Left lung (tissue), 10 donors: ENCODE data around the gene NFIC. TPM values are rescaled to one million over a fixed set of nuclear protein-coding genes. Genes with fewer than 3 reads are reported as not detected.

Experiments used
- ATAC-seq: fragments of 200-7000 bp; cut with Tn5 transposase; one replicate; pipeline ENCODE4 v1.9.1; 2020; ENCODE audit warnings: moderate library complexity
- DNase-seq, 4 donors: peaks; one replicate each; pipeline ENCODE4 v3.0.0-alpha.2; 2013 to 2020
- H3K27ac ChIP-seq, 2 donors: fragments of 200-600 bp; sonication (generic) in 1 of 2; one replicate each; pipeline versions ENCODE4 v1.5.0 to v1.8.0; 2020 to 2021
- H3K27me3 ChIP-seq, 2 donors: fragments of 200-600 bp; sonication (generic) in 1 of 2; one replicate each; pipeline versions ENCODE4 v1.5.0 to v1.8.0; 2020 to 2021
- H3K36me3 ChIP-seq, 2 donors: fragments of 200-600 bp; sonication (generic) in 1 of 2; one replicate each; pipeline versions ENCODE4 v1.5.0 to v1.8.0; 2020 to 2021
- H3K4me1 ChIP-seq, 2 donors: fragments of 200-600 bp; one replicate each; pipeline ENCODE4 v1.8.0; 2021
- H3K4me3 ChIP-seq, 2 donors: fragments of 200-600 bp; sonication (generic) in 1 of 2; one replicate each; pipeline versions ENCODE4 v1.5.0 to v1.8.0; 2020 to 2021; ENCODE audit warnings: mild to moderate bottlenecking in 1 of 2
- H3K9me3 ChIP-seq, 2 donors: fragments of 200-600 bp; sonication (generic) in 1 of 2; one replicate each; pipeline versions ENCODE4 v1.5.0 to v1.8.0; 2020 to 2021
- intact Hi-C, 2 donors: fragments of 100-400 bp; cut with DNase I; formaldehyde crosslinking; loops; one replicate each; pipeline versions ENCODE4 v1.11.2 to v1.14.2; 2022
- polyA plus RNA-seq, 6 donors: library from polyadenylated mRNA; unstranded; fragments of 120-200 nt; gene quantifications; one replicate each; pipeline ENCODE4 v1.2.1, GENCODE V29; 2013; ENCODE audit not compliant: insufficient read length in 6 of 6
- total RNA-seq, 2 donors: library from RNA; stranded (reverse); fragmentation: NEBNext Ultra II Directional; extraction: Animal tissue kit (Norgen Biotek cat#: 25700); gene quantifications; one replicate each; pipeline ENCODE4 v1.2.1, GENCODE V29; 2021
- TF ChIP-seq, protein P1 (sequence below), 2 donors: fragments of 200-600 bp; sonication (generic) in 1 of 2; IDR thresholded peaks; one replicate each; pipeline versions ENCODE4 v1.5.0 to v1.8.0; 2021; ENCODE audit warnings: antibody characterized with exemption in 2 of 2
- donor health status: DM: no; HTN: yes; CAD: no.
- donor health status: DM: no; HTN: no; CAD: no.

NFIC gene
- total and polyA plus RNA-seq, 8 donors, result 37.2 to 163 (median 55.7) TPM

DNA sequence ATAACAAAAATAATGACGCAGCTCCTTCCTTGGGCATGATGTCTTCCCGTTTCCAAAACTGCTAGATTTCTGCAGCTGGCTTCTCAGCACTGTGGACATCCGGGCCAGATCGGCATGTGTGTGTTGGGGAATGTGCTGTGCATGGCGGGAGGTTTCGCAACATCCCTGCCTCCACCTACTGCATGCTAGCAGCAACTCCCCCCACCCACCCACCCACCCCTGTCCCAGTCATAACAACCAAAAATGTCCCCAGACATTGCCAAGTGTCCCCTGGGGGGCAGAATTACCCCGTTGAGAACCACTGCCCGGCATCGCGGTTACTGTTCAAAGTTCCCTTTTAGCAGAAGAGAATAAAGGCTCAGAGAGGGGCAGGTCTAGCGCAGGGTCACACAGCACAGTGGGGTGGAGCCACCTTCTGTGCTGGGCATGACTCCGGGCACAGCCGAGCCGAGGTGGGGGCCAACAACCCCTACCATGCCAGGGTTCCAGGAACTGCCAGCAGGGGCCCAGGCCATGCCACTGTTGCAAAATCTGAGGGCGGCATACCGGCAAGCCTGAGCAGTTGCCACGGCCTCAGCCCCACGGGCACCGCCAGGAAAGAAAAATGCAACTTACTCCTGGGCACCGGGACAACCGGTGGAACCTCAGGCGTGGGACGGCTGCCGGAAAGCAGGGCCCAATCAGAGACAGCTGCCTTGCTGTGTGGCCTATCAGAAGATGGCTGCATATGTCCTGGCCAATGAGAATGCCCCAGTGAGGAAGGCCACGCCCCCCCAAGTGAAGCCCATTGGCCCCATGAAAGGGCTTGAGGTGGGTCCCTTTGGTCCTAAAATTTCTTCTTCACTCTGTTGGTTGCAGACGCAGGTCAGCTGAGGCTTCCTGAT lies 22.5 kb upstream of the NFIC start:
- peaks cover 16 to 41% of the 10 kb centered on the region in 2 donors for H3K4me1 ChIP-seq
- no peaks in the 10 kb centered on the region for H3K36me3 ChIP-seq
- DNase-seq (peak; percentile 79 to 93 (median 86)), ATAC-seq (peak; percentile 94)
- H3K9me3 ChIP-seq, result no peaks in the 10 kb centered on the region
- intact Hi-C loops, result loop anchor here in 1 of 2 donors (10.0 kb wide), 1 partner anchor 81 kb away; no protein-coding TSS in a partner anchor
- H3K27ac ChIP-seq, result peak overlapping the region; percentile 73 to 79
- H3K4me3 ChIP-seq, result peak overlapping the region; percentile 24 to 30
- no peaks in the 10 kb centered on the region for H3K27me3 ChIP-seq
- TF ChIP-seq, protein P1, sequence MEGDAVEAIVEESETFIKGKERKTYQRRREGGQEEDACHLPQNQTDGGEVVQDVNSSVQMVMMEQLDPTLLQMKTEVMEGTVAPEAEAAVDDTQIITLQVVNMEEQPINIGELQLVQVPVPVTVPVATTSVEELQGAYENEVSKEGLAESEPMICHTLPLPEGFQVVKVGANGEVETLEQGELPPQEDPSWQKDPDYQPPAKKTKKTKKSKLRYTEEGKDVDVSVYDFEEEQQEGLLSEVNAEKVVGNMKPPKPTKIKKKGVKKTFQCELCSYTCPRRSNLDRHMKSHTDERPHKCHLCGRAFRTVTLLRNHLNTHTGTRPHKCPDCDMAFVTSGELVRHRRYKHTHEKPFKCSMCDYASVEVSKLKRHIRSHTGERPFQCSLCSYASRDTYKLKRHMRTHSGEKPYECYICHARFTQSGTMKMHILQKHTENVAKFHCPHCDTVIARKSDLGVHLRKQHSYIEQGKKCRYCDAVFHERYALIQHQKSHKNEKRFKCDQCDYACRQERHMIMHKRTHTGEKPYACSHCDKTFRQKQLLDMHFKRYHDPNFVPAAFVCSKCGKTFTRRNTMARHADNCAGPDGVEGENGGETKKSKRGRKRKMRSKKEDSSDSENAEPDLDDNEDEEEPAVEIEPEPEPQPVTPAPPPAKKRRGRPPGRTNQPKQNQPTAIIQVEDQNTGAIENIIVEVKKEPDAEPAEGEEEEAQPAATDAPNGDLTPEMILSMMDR (IDR thresholded peaks at IDR 0.05), result no peak

DNA sequence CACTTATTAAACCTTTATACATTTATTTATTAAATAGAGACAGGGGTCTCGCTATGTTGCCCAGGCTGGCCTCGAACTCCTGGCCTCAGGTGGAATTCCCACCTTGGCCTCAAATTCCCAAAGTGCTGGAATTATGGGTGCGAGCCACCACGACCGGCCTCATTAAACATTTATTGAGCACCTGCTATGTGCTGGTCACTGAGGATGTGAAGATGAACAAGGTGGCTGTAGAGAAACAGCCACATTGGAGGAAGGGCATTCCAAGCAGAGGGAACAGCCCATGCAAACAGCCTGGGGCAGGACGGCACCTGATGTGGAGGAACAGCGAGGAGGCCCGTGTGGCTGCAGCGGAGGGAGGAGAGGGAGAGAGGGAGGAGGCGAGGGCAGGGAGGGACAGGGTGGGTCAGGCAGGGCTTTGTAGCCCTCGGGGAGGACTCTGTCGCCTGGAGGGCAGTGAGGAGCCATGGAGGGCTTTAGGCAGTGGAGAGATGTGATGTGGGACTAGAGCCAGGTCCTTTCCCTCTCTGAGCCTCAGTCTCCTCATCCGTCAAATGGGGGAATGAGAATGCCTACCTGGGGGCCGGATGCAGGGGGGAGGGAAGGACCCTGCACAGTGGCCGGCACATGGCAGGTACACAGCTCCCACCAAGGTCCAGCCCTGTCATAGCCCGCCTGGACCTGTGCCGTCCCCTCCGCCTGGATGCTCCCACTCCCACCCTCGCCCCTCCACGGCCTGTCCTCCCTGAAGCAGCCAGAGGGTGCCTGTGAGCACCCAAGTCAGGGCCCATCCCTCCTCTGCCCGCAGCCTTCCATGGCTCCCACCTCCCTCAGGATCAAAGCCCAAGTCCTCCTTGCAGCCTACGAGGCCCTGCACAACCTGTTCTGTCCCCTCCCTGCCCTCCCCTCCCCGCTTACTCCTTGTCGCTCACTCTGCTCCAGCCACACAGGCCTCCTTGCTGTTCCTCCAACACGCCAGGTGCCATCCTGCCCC lies 21.5 kb upstream of the NFIC start:
- TF ChIP-seq, protein P1 (IDR thresholded peaks at IDR 0.05), result no peak

DNA sequence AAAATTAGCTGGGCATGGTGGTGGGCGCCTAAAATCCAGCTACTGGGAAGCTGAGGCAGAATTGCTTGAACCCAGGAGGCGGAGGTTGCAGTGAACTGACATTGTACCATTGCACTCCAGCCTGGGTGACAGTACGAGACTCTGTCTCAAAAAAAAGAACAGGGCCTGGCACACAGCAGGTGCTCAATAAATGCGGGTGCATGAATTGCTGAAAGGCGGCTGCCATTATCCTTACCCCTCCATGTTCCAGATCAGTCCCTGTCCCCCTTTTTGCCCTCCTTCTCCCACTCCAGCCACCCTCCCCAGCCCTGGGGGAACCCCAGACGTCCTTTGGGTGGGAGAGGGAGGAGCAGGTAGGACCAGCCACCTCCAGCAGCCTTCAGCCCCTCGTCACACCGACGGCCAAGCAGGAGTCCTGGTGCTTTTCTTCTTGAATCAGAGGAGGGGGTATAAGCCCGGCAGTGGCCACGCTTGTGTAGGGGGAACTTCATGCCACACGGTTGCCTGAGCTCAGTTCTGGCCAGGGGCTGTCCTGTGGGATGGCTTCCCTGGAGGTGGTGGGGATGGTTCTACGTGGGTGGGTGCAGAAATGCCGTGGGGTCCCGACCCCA lies 20.4 kb upstream of the NFIC start:
- Histone ChIP-seq H3K9me3 (no peaks in the 10 kb centered on the region), H3K27me3 (no peaks in the 10 kb centered on the region), H3K4me3 (no peak overlapping the region), H3K27ac (peak overlapping the region; percentile 61 to 67), H3K36me3 (no peaks in the 10 kb centered on the region), H3K4me1 (peaks cover 16 to 37% of the 10 kb centered on the region in 2 donors)
- no peak for ATAC-seq
- no peak for DNase-seq
- intact Hi-C loops, result loop anchor here in 1 of 2 donors (10.0 kb wide), 1 partner anchor 79 kb away; no protein-coding TSS in a partner anchor
- TF ChIP-seq, protein P1 (IDR thresholded peaks at IDR 0.05), result no peak

More for the DNA sequence above, 21.5 kb upstream of the NFIC start:
- ATAC-seq (no peak), DNase-seq (no peak)
- H3K9me3 ChIP-seq, result no peaks in the 10 kb centered on the region
- H3K27ac ChIP-seq, result peak overlapping the region in 1 of 2 donors; percentile 73
- no peak overlapping the region for H3K4me3 ChIP-seq
- H3K4me1 ChIP-seq, result peaks cover 16 to 37% of the 10 kb centered on the region in 2 donors
- no peaks in the 10 kb centered on the region for H3K36me3 ChIP-seq
- H3K27me3 ChIP-seq, result no peaks in the 10 kb centered on the region
- intact Hi-C loops, result loop anchor here in 1 of 2 donors (10.0 kb wide), 1 partner anchor 80 kb away; no protein-coding TSS in a partner anchor

DNA sequence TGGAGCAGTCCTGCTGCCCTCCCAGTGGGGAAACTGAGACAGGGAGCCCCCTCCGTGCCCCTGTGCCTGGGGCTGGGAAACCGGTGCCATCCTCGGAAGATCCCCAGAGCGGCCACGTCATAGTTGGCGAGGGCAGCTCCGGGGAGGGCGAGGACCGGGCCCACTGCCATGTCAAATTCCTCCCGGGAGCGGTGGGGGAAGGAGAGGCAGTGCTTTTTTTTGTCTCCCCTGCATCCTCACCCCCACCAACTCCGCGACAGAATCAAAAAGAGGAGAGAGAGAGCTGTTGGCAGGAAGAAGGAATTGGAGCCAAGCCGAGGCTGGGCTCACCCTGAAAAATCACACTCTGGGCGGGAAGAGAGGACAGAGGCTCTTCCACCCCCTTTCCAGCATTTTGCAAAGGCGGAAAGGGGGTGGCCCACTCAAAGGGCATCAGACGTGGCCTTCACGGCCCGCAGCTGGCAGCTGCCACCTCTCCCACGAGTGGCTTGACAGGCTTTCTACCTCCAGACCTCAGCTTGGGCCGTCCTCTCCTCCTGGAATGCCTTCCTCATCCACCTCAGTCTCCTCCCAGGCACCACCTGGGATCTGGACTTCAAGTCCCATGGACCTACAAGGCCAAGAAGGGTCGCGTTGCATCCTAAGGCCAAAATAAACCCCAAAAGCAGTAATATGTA lies 19.6 kb upstream of the NFIC start:
- no peaks in the 10 kb centered on the region for H3K27me3 ChIP-seq
- no peak overlapping the region for H3K4me3 ChIP-seq
- peak in 2 of 4 donors; percentile 73 to 86 for DNase-seq
- H3K36me3 ChIP-seq, result no peaks in the 10 kb centered on the region
- peaks cover 16 to 37% of the 10 kb centered on the region in 2 donors for H3K4me1 ChIP-seq
- intact Hi-C loops, result loop anchor here in 1 of 2 donors (10.0 kb wide), 1 partner anchor 78 kb away; no protein-coding TSS in a partner anchor
- peak; percentile 7 for ATAC-seq
- TF ChIP-seq, protein P1 (IDR thresholded peaks at IDR 0.05), result no peak
- peak overlapping the region; percentile 61 to 67 for H3K27ac ChIP-seq
- no peaks in the 10 kb centered on the region for H3K9me3 ChIP-seq
